Jurkat, Clone E6-1 (cell line): ENCODE measurements around the gene GRIP1. TPM values are rescaled to one million over a fixed set of nuclear protein-coding genes. Genes with fewer than 3 reads are reported as not detected.

Source experiments
- DNase-seq: peaks from one replicate; pipeline ENCODE4 v3.0.0-alpha.2; 2011; ENCODE audit warnings: low read depth, low spot score
- H3K4me3 ChIP-seq: 2 replicates; pipeline ENCODE4 v1.5.1; 2011; ENCODE audit warnings: mild to moderate bottlenecking, low read length, control low read depth, moderate library complexity
- polyA plus RNA-seq: library from polyadenylated mRNA; unstranded; fragments of >200 nt; gene quantifications from one replicate; pipeline ENCODE4 v1.2.1, GENCODE V29; 2012; ENCODE audit warnings: missing spikeins; ENCODE audit not compliant: insufficient read length, insufficient read depth

Gene GRIP1
- 1.7 TPM for polyA plus RNA-seq

GRCh38 chr12:66678338-66679275 is at the start of gene GRIP1:
GRIP1 (minus strand) TSS chr12:66679076; CDS start chr12:66678904, 172 bp downstream.
- H3K4me3 ChIP-seq: no peak within 1 kb of the TSS
- DNase-seq: no peak

GRCh38 chr12:66726556-66726955 is 47.7 kb upstream of the GRIP1 start:
- H3K4me3 ChIP-seq: no peak overlapping the region
- no peak for DNase-seq

GRCh38 chr12:66725031-66725430 is 46.2 kb upstream of the GRIP1 start:
- H3K4me3 ChIP-seq: no peak overlapping the region
- no peak for DNase-seq

GRCh38 chr12:66724616-66725015 is 45.7 kb upstream of the GRIP1 start:
- no peak for DNase-seq
- H3K4me3 ChIP-seq: no peak overlapping the region

GRCh38 chr12:66724026-66724425 is 45.1 kb upstream of the GRIP1 start:
- H3K4me3 ChIP-seq: no peak overlapping the region
- DNase-seq: no peak

GRCh38 chr12:66719862-66720261 is 41.0 kb upstream of the GRIP1 start:
- no peak for DNase-seq
- H3K4me3 ChIP-seq: no peak overlapping the region

- no peak overlapping the region for H3K4me3 ChIP-seq
Observed at GRCh38 chr12:66717036-66717673, 38.3 kb upstream of the GRIP1 start.

GRCh38 chr12:66716522-66716921 is 37.6 kb upstream of the GRIP1 start:
- DNase-seq: no peak
- H3K4me3 ChIP-seq: no peak overlapping the region

More at GRCh38 chr12:66717036-66717673, 38.3 kb upstream of the GRIP1 start:
- no peak for DNase-seq

GRCh38 chr12:66714709-66715108 is 35.8 kb upstream of the GRIP1 start:
- no peak for DNase-seq
- H3K4me3 ChIP-seq: no peak overlapping the region

- no peak overlapping the region for H3K4me3 ChIP-seq
- DNase-seq: no peak
Observed at GRCh38 chr12:66713984-66714383, 35.1 kb upstream of the GRIP1 start.

GRCh38 chr12:66709893-66710292 is 31.0 kb upstream of the GRIP1 start:
- H3K4me3 ChIP-seq: no peak overlapping the region
- no peak for DNase-seq

GRCh38 chr12:66709457-66709773 is 30.5 kb upstream of the GRIP1 start:
- no peak for DNase-seq
- H3K4me3 ChIP-seq: no peak overlapping the region

- no peak overlapping the region for H3K4me3 ChIP-seq
- peak; percentile 20 for DNase-seq
Observed at GRCh38 chr12:66708704-66709456, 30.0 kb upstream of the GRIP1 start.

GRCh38 chr12:66707002-66707697 is 28.3 kb upstream of the GRIP1 start:
- DNase-seq: no peak
- no peak overlapping the region for H3K4me3 ChIP-seq

GRCh38 chr12:66699738-66700482 is 21.0 kb upstream of the GRIP1 start:
- no peak for DNase-seq

GRCh38 chr12:66698558-66698957 is 19.7 kb upstream of the GRIP1 start:
- no peak for DNase-seq
- no peak overlapping the region for H3K4me3 ChIP-seq

More at GRCh38 chr12:66699738-66700482, 21.0 kb upstream of the GRIP1 start:
- no peak overlapping the region for H3K4me3 ChIP-seq

- no peak overlapping the region for H3K4me3 ChIP-seq
- DNase-seq: no peak
Observed at GRCh38 chr12:66697404-66697803, 18.5 kb upstream of the GRIP1 start.
